Hepatic stellate cell (primary cell): ENCODE measurements around the gene IL1R2.

ENCODE experiments used
- DNase-seq: peaks from one replicate; pipeline ENCODE4 v3.0.0; 2011; ENCODE audit warnings: low spot score

Gene IL1R2

GRCh38 chr2:102022884-102023539, 31.3 kb downstream of the IL1R2 start:
- DNase-seq = no peak

- DNase-seq = no peak
Observed at GRCh38 chr2:102024410-102024809, 32.6 kb downstream of the IL1R2 start.

GRCh38 chr2:102025016-102025501, 33.3 kb downstream of the IL1R2 start:
- DNase-seq = no peak

- DNase-seq = no peak
Observed at GRCh38 chr2:102025583-102026267, 34.0 kb downstream of the IL1R2 start.

- peak; percentile 54 for DNase-seq
Observed at GRCh38 chr2:102027036-102027980, 35.5 kb downstream of the IL1R2 start.

- no peak for DNase-seq
Observed at GRCh38 chr2:102028470-102028869, 36.7 kb downstream of the IL1R2 start.

- no peak for DNase-seq
Observed at GRCh38 chr2:102029405-102029804, 37.6 kb downstream of the IL1R2 start.

- DNase-seq = no peak
Observed at GRCh38 chr2:102029952-102030351, 38.2 kb downstream of the IL1R2 start.

GRCh38 chr2:102030502-102030854, 38.7 kb downstream of the IL1R2 start:
- DNase-seq = no peak

GRCh38 chr2:102030855-102031527, 39.2 kb downstream of the IL1R2 start:
- DNase-seq = no peak

GRCh38 chr2:102032368-102033030, 40.7 kb downstream of the IL1R2 start:
- no peak for DNase-seq

GRCh38 chr2:102033031-102033749, 41.4 kb downstream of the IL1R2 start:
- DNase-seq = no peak

GRCh38 chr2:102033750-102034682, 42.3 kb downstream of the IL1R2 start:
- DNase-seq = no peak

GRCh38 chr2:102034683-102035548, 43.2 kb downstream of the IL1R2 start:
- no peak for DNase-seq

GRCh38 chr2:102037681-102038080, 45.9 kb downstream of the IL1R2 start:
- peak; percentile 64 for DNase-seq

- no peak for DNase-seq
Observed at GRCh38 chr2:102040229-102040628, 48.5 kb downstream of the IL1R2 start.

- DNase-seq = no peak
Observed at GRCh38 chr2:102041351-102041750, 49.6 kb downstream of the IL1R2 start.

GRCh38 chr2:102042196-102043081, 50.7 kb downstream of the IL1R2 start:
- DNase-seq = no peak
